ENCODE data around the gene MATN3. TPM values are rescaled to one million over a fixed set of nuclear protein-coding genes. Genes with fewer than 3 reads are reported as not detected.
A peak's percentile ranks its signal among the peaks of the same experiment; 100 is the strongest.
"Not testable (repeated sequence)": the region's sequence is repeated elsewhere in the genome, so short reads cannot be mapped to it uniquely, and the experiment has no call there.

The MATN3 gene
- total RNA-seq, 1 donor: 1.4 TPM

DNA sequence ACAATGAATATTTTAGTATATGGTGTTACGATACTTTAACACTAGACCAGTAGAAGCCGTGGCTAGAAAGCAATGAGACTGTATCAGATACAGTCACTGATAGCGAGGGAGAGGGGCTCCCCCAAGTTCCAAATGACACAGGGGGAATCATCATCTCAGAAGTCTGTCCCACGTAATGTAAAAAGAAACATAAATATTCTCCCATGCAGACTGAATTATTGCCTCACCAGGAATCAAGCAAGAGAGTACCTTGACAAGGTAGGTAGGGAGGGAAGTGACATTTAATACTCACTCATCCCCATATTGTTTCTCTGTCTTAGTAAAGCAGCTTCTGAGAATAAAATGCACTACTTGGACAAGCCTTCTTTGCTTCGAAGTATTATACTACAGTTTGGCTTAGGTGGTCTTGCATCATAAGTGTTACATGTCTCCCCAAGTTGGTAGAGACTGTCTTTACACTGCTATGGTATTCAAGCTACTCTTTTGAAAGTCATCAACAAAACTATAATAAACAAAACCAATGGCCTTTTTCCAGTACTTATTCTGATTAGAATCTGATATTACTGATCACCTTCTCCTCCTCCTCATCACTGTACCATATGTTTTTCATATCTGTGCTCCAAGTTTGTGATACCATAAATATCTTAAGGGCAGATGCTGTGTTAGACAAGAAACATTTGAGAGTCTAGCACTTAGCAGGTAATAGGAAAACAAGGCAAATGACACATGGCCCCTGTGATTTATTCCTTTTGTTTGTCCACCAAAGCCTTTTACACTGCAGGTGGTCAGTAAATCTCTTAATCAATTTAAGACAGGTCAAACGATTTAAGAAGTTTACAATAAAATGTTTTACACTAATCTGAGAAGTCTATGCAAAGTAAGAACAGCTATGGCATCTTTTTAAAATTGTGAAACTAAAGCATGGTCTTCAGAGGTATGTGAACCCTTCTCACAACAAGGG, 36.3 kb upstream of the MATN3 start:
- peak overlapping the region; percentile 88 for H3K4me3 ChIP-seq (ENCODE audit: insufficient read depth, low read length)
- H3K9me3 ChIP-seq (ENCODE audit: low read depth, low read length): no peaks in the 10 kb centered on the region
- peak overlapping the region; percentile 94 for H3K4me2 ChIP-seq (ENCODE audit: insufficient read depth, low read length)
- H3K79me2 ChIP-seq (ENCODE audit: insufficient read depth, low read length): peaks cover 72% of the 10 kb centered on the region
- no peaks in the 10 kb centered on the region for H3K27me3 ChIP-seq (ENCODE audit: insufficient read depth, low read length)
- H4K20me1 ChIP-seq (ENCODE audit: insufficient read depth, low read length): peaks cover 55% of the 10 kb centered on the region
- no peak overlapping the region for H2AFZ ChIP-seq (ENCODE audit: low read length)
- H3K36me3 ChIP-seq (ENCODE audit: insufficient read depth, low read length): no peaks in the 10 kb centered on the region
- TF ChIP-seq, protein P1, sequence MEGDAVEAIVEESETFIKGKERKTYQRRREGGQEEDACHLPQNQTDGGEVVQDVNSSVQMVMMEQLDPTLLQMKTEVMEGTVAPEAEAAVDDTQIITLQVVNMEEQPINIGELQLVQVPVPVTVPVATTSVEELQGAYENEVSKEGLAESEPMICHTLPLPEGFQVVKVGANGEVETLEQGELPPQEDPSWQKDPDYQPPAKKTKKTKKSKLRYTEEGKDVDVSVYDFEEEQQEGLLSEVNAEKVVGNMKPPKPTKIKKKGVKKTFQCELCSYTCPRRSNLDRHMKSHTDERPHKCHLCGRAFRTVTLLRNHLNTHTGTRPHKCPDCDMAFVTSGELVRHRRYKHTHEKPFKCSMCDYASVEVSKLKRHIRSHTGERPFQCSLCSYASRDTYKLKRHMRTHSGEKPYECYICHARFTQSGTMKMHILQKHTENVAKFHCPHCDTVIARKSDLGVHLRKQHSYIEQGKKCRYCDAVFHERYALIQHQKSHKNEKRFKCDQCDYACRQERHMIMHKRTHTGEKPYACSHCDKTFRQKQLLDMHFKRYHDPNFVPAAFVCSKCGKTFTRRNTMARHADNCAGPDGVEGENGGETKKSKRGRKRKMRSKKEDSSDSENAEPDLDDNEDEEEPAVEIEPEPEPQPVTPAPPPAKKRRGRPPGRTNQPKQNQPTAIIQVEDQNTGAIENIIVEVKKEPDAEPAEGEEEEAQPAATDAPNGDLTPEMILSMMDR (IDR thresholded peaks at IDR 0.05; ENCODE audit: extremely low read depth, low read depth, low read length): no peak
- H3K4me1 ChIP-seq (ENCODE audit: insufficient read depth, low read length): peaks cover 32% of the 10 kb centered on the region
- DNase-seq (ENCODE audit: insufficient read length, low spot score, missing footprints): peak; percentile 34
- peak overlapping the region; percentile 99 for H3K27ac ChIP-seq (ENCODE audit: low read depth, low read length)

DNA sequence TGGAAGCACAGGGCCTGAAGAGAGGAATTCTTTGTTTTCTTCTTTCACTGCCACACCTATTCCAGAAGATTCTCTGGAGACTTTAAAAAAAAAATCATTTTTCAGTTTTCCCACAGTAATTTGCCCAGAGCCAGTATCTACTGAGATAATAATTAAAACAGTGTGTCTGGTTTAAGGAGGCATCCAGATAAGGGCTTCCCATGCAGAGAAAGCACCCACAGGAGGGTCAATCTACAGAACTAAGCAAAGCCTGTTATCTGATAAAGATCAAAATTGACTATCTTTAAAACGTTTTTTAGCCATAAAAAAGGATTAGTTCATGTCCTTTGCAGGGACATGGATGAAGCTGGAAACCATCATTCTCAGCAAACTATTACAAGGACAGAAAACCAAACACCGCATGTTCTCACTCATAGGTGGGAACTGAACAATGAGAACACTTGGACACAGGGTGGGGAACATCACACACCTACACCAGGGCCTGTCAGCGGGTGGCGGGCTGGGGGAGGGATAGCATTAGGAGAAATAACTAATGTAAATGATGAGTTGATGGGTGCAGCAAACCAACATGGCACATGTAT, 33.3 kb upstream of the MATN3 start:
- H3K4me3 ChIP-seq (ENCODE audit: insufficient read depth, low read length); H3K27me3 ChIP-seq (ENCODE audit: insufficient read depth, low read length); H2AFZ ChIP-seq (ENCODE audit: low read length); H3K4me2 ChIP-seq (ENCODE audit: insufficient read depth, low read length); DNase-seq (ENCODE audit: insufficient read length, low spot score, missing footprints); H3K9me3 ChIP-seq (ENCODE audit: low read depth, low read length); H3K27ac ChIP-seq (ENCODE audit: low read depth, low read length); H3K36me3 ChIP-seq (ENCODE audit: insufficient read depth, low read length): not testable (repeated sequence)
- peaks cover 79% of the 10 kb centered on the region for H4K20me1 ChIP-seq (ENCODE audit: insufficient read depth, low read length)
- peaks cover 95% of the 10 kb centered on the region for H3K79me2 ChIP-seq (ENCODE audit: insufficient read depth, low read length)
- peaks cover 28% of the 10 kb centered on the region for H3K4me1 ChIP-seq (ENCODE audit: insufficient read depth, low read length)

DNA sequence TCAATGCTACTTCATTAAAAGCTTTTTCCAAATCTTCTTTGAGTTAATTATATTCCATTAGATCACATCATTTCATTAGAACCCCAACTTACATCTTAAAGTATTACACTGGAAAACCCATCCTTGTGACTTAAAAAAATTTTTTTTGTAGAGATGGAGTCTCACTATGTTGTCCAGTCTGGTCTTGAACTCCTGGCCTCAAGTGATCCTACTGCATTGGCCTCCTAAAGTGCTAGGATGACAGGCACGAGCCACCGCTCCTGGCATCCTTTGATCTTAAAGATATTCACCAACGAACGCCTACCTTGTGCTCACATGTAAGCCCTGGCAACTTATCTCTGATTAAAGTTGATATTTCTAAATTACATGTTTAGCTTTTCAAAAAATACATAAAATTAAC, 32.3 kb upstream of the MATN3 start:
- H3K27ac ChIP-seq (ENCODE audit: low read depth, low read length): no peak overlapping the region
- TF ChIP-seq, protein P1 (IDR thresholded peaks at IDR 0.05; ENCODE audit: extremely low read depth, low read depth, low read length): no peak
- H4K20me1 ChIP-seq (ENCODE audit: insufficient read depth, low read length): peaks cover 76% of the 10 kb centered on the region
- no peak for DNase-seq (ENCODE audit: insufficient read length, low spot score, missing footprints)
- H3K4me2 ChIP-seq (ENCODE audit: insufficient read depth, low read length): no peak overlapping the region
- H2AFZ ChIP-seq (ENCODE audit: low read length): no peak overlapping the region
- H3K36me3 ChIP-seq (ENCODE audit: insufficient read depth, low read length): peaks cover 10% of the 10 kb centered on the region
- no peaks in the 10 kb centered on the region for H3K27me3 ChIP-seq (ENCODE audit: insufficient read depth, low read length)
- no peak overlapping the region for H3K4me3 ChIP-seq (ENCODE audit: insufficient read depth, low read length)
- peaks cover 95% of the 10 kb centered on the region for H3K79me2 ChIP-seq (ENCODE audit: insufficient read depth, low read length)
- no peaks in the 10 kb centered on the region for H3K9me3 ChIP-seq (ENCODE audit: low read depth, low read length)
- H3K4me1 ChIP-seq (ENCODE audit: insufficient read depth, low read length): peaks cover 31% of the 10 kb centered on the region

DNA sequence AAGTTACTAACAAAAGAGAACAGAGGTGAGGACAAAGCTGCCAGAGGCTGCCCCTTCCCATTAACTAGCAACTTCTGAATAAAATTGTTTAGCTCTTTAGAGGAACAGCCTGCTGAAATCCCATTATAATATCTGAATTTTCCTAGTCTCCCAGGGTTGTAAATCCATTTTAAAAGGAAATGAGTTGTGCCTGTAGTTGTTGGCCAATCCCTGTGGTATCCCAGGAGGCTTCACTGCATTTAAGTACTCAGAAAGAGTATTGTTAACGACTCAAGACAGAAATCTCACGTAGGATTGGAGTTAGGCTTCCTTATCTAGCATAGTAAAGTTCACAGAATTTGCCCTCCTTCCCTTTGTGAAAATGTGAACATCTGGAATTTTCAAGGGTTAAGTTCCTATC, 30.1 kb upstream of the MATN3 start:
- no peaks in the 10 kb centered on the region for H3K9me3 ChIP-seq (ENCODE audit: low read depth, low read length)
- no peak overlapping the region for H2AFZ ChIP-seq (ENCODE audit: low read length)
- no peak overlapping the region for H3K4me2 ChIP-seq (ENCODE audit: insufficient read depth, low read length)
- H3K4me1 ChIP-seq (ENCODE audit: insufficient read depth, low read length): peaks cover 9% of the 10 kb centered on the region
- no peaks in the 10 kb centered on the region for H3K27me3 ChIP-seq (ENCODE audit: insufficient read depth, low read length)
- H3K27ac ChIP-seq (ENCODE audit: low read depth, low read length): peak overlapping the region; percentile 19
- H3K79me2 ChIP-seq (ENCODE audit: insufficient read depth, low read length): peaks cover 95% of the 10 kb centered on the region
- no peak overlapping the region for H3K4me3 ChIP-seq (ENCODE audit: insufficient read depth, low read length)
- peaks cover 69% of the 10 kb centered on the region for H4K20me1 ChIP-seq (ENCODE audit: insufficient read depth, low read length)
- H3K36me3 ChIP-seq (ENCODE audit: insufficient read depth, low read length): peaks cover 33% of the 10 kb centered on the region
- TF ChIP-seq, protein P1 (IDR thresholded peaks at IDR 0.05; ENCODE audit: extremely low read depth, low read depth, low read length): no peak
- DNase-seq (ENCODE audit: insufficient read length, low spot score, missing footprints): peak; percentile 82

Measured in osteoblast (primary cell).